ACHN (cell line): ENCODE measurements around the gene SEMA4D.
"Not testable (repeated sequence)": the region's sequence is repeated elsewhere in the genome, so short reads cannot be mapped to it uniquely, and the experiment has no call there.

Experiments
- DNase-seq: peaks from one replicate; pipeline ENCODE4 v3.0.0-alpha.2; 2015
- in situ Hi-C: cut with HindIII; loops from 2 replicates; pipeline ENCODE4 v1.10.0; 2017; ENCODE audit warnings: low sequenced_read_pairs, low pct_ligation_motif_present, low pct_unique_long_range_greater_than_20kb

SEMA4D gene

GRCh38 chr9:89474939-89475338 is 23.0 kb downstream of the SEMA4D start:
- DNase-seq: no peak
- in situ Hi-C loops: no loop called here

- in situ Hi-C loops: no loop called here
- DNase-seq: no peak
Measured at GRCh38 chr9:89473762-89474469, 24.0 kb downstream of the SEMA4D start.

- DNase-seq, in situ Hi-C loops: not testable (repeated sequence)
Measured at GRCh38 chr9:89471796-89472320, 26.1 kb downstream of the SEMA4D start.

- DNase-seq: no peak
- in situ Hi-C loops: no loop called here
Measured at GRCh38 chr9:89471390-89471789, 26.5 kb downstream of the SEMA4D start.

- in situ Hi-C loops: no loop called here
- DNase-seq: no peak
Measured at GRCh38 chr9:89470224-89470839, 27.6 kb downstream of the SEMA4D start.

GRCh38 chr9:89469003-89469402 is 28.9 kb downstream of the SEMA4D start:
- in situ Hi-C loops: no loop called here
- DNase-seq: no peak

GRCh38 chr9:89468281-89468960 is 29.5 kb downstream of the SEMA4D start:
- DNase-seq: no peak
- in situ Hi-C loops: no loop called here

GRCh38 chr9:89467278-89467625 is 30.7 kb downstream of the SEMA4D start:
- in situ Hi-C loops: no loop called here
- DNase-seq: no peak

GRCh38 chr9:89466451-89467277 is 31.2 kb downstream of the SEMA4D start:
- DNase-seq: peak; percentile 95
- in situ Hi-C loops: no loop called here

GRCh38 chr9:89465726-89466308 is 32.1 kb downstream of the SEMA4D start:
- in situ Hi-C loops: no loop called here
- no peak for DNase-seq

GRCh38 chr9:89465001-89465451 is 32.9 kb downstream of the SEMA4D start:
- in situ Hi-C loops: no loop called here
- DNase-seq: peak; percentile 82

GRCh38 chr9:89464300-89464901 is 33.5 kb downstream of the SEMA4D start:
- in situ Hi-C loops: no loop called here
- DNase-seq: peak; percentile 70

- no peak for DNase-seq
- in situ Hi-C loops: no loop called here
Measured at GRCh38 chr9:89462817-89463683, 34.9 kb downstream of the SEMA4D start.

- DNase-seq: no peak
- in situ Hi-C loops: no loop called here
Measured at GRCh38 chr9:89462199-89462598, 35.7 kb downstream of the SEMA4D start.

GRCh38 chr9:89461265-89461664 is 36.6 kb downstream of the SEMA4D start:
- peak; percentile 73 for DNase-seq

GRCh38 chr9:89460551-89460950 is 37.4 kb downstream of the SEMA4D start:
- in situ Hi-C loops: no loop called here
- DNase-seq: no peak

More at GRCh38 chr9:89461265-89461664, 36.6 kb downstream of the SEMA4D start:
- in situ Hi-C loops: no loop called here
